ENCODE data around the gene PARD6B.

GRCh38 chr20:50701041-50701963 is 30.1 kb upstream of the PARD6B start:
- TF ChIP-seq, protein P1, sequence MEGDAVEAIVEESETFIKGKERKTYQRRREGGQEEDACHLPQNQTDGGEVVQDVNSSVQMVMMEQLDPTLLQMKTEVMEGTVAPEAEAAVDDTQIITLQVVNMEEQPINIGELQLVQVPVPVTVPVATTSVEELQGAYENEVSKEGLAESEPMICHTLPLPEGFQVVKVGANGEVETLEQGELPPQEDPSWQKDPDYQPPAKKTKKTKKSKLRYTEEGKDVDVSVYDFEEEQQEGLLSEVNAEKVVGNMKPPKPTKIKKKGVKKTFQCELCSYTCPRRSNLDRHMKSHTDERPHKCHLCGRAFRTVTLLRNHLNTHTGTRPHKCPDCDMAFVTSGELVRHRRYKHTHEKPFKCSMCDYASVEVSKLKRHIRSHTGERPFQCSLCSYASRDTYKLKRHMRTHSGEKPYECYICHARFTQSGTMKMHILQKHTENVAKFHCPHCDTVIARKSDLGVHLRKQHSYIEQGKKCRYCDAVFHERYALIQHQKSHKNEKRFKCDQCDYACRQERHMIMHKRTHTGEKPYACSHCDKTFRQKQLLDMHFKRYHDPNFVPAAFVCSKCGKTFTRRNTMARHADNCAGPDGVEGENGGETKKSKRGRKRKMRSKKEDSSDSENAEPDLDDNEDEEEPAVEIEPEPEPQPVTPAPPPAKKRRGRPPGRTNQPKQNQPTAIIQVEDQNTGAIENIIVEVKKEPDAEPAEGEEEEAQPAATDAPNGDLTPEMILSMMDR (IDR thresholded peaks at IDR 0.05; ENCODE audit: borderline replicate concordance, extremely low read depth, low read length, poor library complexity, severe bottlenecking) = no peak
- no peak for TF ChIP-seq EZH2 (IDR thresholded peaks at IDR 0.05; ENCODE audit: borderline replicate concordance, low read depth, low read length, severe bottlenecking)
